GM18951 (cell line): ENCODE results near the gene CACNA1G.

ENCODE experiments used
- POLR2A ChIP-seq: IDR thresholded peaks from 4 replicates; pipeline ENCODE4 v1.6.1; 2011; ENCODE audit warnings: mild to moderate bottlenecking; ENCODE audit not compliant: insufficient read length, insufficient read depth; ENCODE audit errors: extremely low read depth
- in situ Hi-C: fragments of 300-500 bp; cut with MboI; formaldehyde crosslinking; loops from one replicate; pipeline ENCODE4 v1.12.0; 2022; ENCODE audit warnings: low sequenced_read_pairs, mixed read lengths, inconsistent platforms; ENCODE audit not compliant: unreplicated experiment

CACNA1G gene

GRCh38 chr17:50523208-50523607 lies 37.3 kb upstream of the CACNA1G start:
- TF ChIP-seq POLR2A = no peak
- in situ Hi-C loops = no loop called here

- in situ Hi-C loops = no loop called here
- TF ChIP-seq POLR2A = no peak
Measured at GRCh38 chr17:50524838-50525237, 35.7 kb upstream of the CACNA1G start.

- no peak for TF ChIP-seq POLR2A
- in situ Hi-C loops = no loop called here
Measured at GRCh38 chr17:50527155-50527762, 33.3 kb upstream of the CACNA1G start.

- TF ChIP-seq POLR2A = no peak
- in situ Hi-C loops = no loop called here
Measured at GRCh38 chr17:50527949-50528474, 32.5 kb upstream of the CACNA1G start.

GRCh38 chr17:50529849-50530248 lies 30.7 kb upstream of the CACNA1G start:
- TF ChIP-seq POLR2A = no peak
- in situ Hi-C loops = no loop called here

GRCh38 chr17:50531428-50532025 lies 29.0 kb upstream of the CACNA1G start:
- in situ Hi-C loops = no loop called here
- TF ChIP-seq POLR2A = no peak

- TF ChIP-seq POLR2A = no peak
- in situ Hi-C loops = no loop called here
Measured at GRCh38 chr17:50532452-50533024, 28.0 kb upstream of the CACNA1G start, which contains the start of gene EPN3. Gene EPN3 (plus strand): TSS chr17:50532735. CDS start chr17:50536557, 3,822 bp downstream.

- no peak for TF ChIP-seq POLR2A
- in situ Hi-C loops = no loop called here
Measured at GRCh38 chr17:50533185-50533584, 27.3 kb upstream of the CACNA1G start.

GRCh38 chr17:50533720-50534148 lies 26.8 kb upstream of the CACNA1G start:
- in situ Hi-C loops = no loop called here
- no peak for TF ChIP-seq POLR2A

GRCh38 chr17:50534222-50534978 lies 26.1 kb upstream of the CACNA1G start:
- in situ Hi-C loops = no loop called here
- no peak for TF ChIP-seq POLR2A

- in situ Hi-C loops = no loop called here
- no peak for TF ChIP-seq POLR2A
Measured at GRCh38 chr17:50534979-50535326, 25.6 kb upstream of the CACNA1G start.

GRCh38 chr17:50535407-50535806 lies 25.1 kb upstream of the CACNA1G start:
- TF ChIP-seq POLR2A = no peak
- in situ Hi-C loops = no loop called here
